HL-60 (cell line): ENCODE results near the gene EFHC2.

Experiments used
- DNase-seq, 2 experiments: peaks; one replicate each; pipeline ENCODE4 v3.0.0-alpha.2; 2010 to 2020; ENCODE audit warnings: low read depth in 1 of 2, low spot score in 1 of 2
- H3K27ac ChIP-seq: fragments of 250-450 bp; sonication (Bioruptor Pico); replicated peaks from 2 replicates; pipeline ENCODE4 v1.5.1; 2020; ENCODE audit warnings: mild to moderate bottlenecking, moderate library complexity
- H3K27me3 ChIP-seq: fragments of 250-450 bp; sonication (Bioruptor Pico); 2 replicates; pipeline ENCODE4 v1.5.1; 2021; ENCODE audit warnings: mild to moderate bottlenecking, moderate library complexity; ENCODE audit not compliant: insufficient read depth, poor library complexity, severe bottlenecking
- H3K4me3 ChIP-seq: replicated peaks from 2 replicates; pipeline ENCODE4 v1.5.1; 2011; ENCODE audit warnings: mild to moderate bottlenecking, control low read depth, low read length; ENCODE audit not compliant: insufficient read depth
- GABPA ChIP-seq: IDR thresholded peaks from 2 replicates; pipeline ENCODE4 v1.6.1; 2012; ENCODE audit warnings: low read depth
- POLR2AphosphoS5 ChIP-seq: IDR thresholded peaks from 2 replicates; pipeline ENCODE4 v1.6.1; 2012; ENCODE audit warnings: low read depth
- SPI1 ChIP-seq: IDR thresholded peaks from 2 replicates; pipeline ENCODE4 v1.6.1; 2012; ENCODE audit warnings: low read depth, mild to moderate bottlenecking, borderline replicate concordance
- TF ChIP-seq, protein P1 (sequence below): IDR thresholded peaks from 2 replicates; pipeline ENCODE4 v1.6.1; 2012; ENCODE audit warnings: low read depth; ENCODE audit not compliant: insufficient replicate concordance
- TF ChIP-seq, protein P2 (sequence below): IDR thresholded peaks from one replicate; pipeline ENCODE4 v1.5.1; 2011; ENCODE audit warnings: low read length, control low read depth, inconsistent platforms; ENCODE audit not compliant: insufficient read depth

Gene EFHC2

DNA sequence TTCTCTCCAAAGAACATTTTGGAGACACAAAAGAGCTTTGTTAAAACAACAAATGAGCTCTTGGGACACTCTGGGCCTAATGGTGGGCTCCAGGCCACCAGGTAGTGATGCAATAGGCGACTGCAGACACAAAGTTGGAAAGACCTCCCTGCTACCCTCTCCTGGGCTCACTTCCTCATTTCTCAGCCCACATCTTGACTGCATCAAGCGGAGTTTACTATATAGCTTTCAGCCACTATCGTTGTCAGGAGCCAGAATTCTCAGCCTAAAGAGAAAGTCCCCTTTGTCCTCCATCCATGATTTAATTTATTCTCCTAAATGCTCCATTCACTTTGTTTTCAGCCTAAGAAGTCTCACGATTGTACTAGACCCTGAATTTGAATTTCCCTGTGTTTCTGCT lies 114.9 kb downstream of the EFHC2 start:
- DNase-seq, result peak in 1 of 2 experiments; percentile 10
- H3K27ac ChIP-seq, result no peak overlapping the region
- no peak for TF ChIP-seq GABPA
- peak; percentile 91 for TF ChIP-seq SPI1
- TF ChIP-seq POLR2AphosphoS5, result no peak
- H3K4me3 ChIP-seq, result no peak overlapping the region
- no peaks in the 10 kb centered on the region for H3K27me3 ChIP-seq

DNA sequence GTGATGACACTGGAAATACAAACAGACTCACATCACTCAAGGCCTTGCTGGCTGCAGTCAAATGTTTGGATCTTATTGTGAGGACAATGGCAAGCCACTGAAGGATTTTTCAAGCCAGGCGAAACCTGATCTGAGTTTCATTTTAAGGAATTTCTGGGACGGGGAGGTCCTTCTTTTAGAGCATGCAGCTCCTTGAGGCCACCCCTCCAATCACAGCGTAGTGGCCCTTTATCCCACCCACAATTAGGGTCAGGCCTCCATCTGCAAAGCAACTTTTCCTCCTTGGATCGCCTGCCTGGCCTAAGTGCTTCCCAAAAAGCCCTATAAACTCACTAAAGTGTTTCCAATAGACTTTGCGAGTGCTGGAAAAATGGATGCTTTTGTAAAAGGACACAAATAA lies 115.5 kb downstream of the EFHC2 start:
- DNase-seq, result no peak
- Histone ChIP-seq H3K27ac (no peak overlapping the region), H3K4me3 (no peak overlapping the region), H3K27me3 (no peaks in the 10 kb centered on the region)
- TF ChIP-seq, protein P1, sequence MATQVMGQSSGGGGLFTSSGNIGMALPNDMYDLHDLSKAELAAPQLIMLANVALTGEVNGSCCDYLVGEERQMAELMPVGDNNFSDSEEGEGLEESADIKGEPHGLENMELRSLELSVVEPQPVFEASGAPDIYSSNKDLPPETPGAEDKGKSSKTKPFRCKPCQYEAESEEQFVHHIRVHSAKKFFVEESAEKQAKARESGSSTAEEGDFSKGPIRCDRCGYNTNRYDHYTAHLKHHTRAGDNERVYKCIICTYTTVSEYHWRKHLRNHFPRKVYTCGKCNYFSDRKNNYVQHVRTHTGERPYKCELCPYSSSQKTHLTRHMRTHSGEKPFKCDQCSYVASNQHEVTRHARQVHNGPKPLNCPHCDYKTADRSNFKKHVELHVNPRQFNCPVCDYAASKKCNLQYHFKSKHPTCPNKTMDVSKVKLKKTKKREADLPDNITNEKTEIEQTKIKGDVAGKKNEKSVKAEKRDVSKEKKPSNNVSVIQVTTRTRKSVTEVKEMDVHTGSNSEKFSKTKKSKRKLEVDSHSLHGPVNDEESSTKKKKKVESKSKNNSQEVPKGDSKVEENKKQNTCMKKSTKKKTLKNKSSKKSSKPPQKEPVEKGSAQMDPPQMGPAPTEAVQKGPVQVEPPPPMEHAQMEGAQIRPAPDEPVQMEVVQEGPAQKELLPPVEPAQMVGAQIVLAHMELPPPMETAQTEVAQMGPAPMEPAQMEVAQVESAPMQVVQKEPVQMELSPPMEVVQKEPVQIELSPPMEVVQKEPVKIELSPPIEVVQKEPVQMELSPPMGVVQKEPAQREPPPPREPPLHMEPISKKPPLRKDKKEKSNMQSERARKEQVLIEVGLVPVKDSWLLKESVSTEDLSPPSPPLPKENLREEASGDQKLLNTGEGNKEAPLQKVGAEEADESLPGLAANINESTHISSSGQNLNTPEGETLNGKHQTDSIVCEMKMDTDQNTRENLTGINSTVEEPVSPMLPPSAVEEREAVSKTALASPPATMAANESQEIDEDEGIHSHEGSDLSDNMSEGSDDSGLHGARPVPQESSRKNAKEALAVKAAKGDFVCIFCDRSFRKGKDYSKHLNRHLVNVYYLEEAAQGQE, result no peak
- no peak for TF ChIP-seq GABPA
- TF ChIP-seq SPI1, result no peak
- no peak for TF ChIP-seq POLR2AphosphoS5
- TF ChIP-seq, protein P2, sequence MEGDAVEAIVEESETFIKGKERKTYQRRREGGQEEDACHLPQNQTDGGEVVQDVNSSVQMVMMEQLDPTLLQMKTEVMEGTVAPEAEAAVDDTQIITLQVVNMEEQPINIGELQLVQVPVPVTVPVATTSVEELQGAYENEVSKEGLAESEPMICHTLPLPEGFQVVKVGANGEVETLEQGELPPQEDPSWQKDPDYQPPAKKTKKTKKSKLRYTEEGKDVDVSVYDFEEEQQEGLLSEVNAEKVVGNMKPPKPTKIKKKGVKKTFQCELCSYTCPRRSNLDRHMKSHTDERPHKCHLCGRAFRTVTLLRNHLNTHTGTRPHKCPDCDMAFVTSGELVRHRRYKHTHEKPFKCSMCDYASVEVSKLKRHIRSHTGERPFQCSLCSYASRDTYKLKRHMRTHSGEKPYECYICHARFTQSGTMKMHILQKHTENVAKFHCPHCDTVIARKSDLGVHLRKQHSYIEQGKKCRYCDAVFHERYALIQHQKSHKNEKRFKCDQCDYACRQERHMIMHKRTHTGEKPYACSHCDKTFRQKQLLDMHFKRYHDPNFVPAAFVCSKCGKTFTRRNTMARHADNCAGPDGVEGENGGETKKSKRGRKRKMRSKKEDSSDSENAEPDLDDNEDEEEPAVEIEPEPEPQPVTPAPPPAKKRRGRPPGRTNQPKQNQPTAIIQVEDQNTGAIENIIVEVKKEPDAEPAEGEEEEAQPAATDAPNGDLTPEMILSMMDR, result no peak

DNA sequence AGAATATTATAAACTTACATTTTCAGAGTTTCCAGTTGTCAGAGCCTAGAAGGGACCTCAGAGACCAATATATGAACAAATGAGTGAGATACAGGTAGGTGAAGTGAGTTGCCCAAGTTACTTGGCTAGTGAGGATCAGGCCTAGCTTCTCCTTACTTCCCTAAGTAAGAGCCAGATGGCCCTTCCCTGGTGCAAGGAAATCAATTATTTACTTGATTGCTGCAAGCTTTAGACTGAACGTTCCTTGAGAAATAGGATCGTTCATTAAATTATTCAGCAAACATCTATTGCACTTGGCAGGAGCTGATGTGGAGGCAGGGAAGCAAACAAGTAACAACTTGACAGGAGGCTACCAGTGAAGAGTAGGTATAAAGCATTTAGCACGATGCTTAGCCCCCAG lies 117.8 kb downstream of the EFHC2 start:
- Histone ChIP-seq H3K27me3 (no peaks in the 10 kb centered on the region), H3K4me3 (no peak overlapping the region), H3K27ac (no peak overlapping the region)
- TF ChIP-seq, protein P2, result no peak
- DNase-seq, result no peak

DNA sequence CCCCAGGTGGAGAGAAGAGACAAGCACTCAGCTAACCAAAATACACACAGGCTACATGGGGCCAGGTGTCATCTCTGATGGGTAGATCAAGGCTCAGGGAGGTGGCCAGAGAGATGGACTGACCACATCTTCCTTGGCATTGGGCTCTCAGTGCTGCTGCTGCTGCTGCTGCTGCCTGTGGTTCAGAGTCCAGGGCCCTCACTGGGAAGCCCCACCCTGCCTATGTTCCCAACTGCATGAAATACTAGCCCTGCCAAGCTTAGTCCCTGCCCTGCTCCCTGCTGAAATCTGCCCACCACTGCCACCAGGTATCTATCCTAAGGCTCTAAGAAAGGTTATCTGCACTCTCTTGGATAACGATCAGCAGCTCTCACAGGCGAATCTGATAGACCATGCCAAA lies 118.7 kb downstream of the EFHC2 start:
- Histone ChIP-seq H3K4me3 (no peak overlapping the region), H3K27me3 (no peaks in the 10 kb centered on the region), H3K27ac (no peak overlapping the region)
- TF ChIP-seq POLR2AphosphoS5 (no peak), GABPA (no peak), SPI1 (no peak)
- TF ChIP-seq, protein P2, result no peak
- no peak for DNase-seq

DNA sequence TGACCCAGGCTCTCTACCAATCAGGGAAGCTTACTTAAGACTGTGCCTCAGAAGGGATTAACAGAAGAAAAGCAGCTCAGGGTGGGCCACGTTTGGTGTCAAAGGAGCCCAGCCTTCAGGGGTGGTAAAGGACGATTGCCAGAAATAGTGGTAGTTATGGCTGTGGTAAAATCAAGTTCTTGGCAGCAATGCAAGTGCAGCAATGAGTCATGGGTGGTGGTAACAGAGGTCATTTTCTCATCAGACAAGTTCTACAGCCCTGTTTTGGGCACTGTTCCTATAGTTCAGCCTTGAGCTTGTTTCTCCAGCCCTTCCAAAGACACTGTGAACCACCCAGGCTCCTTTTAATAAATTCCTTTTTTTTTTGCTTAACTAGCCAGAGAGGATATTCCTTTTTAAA lies 120.3 kb downstream of the EFHC2 start:
- H3K27me3 ChIP-seq, result no peaks in the 10 kb centered on the region
- TF ChIP-seq, protein P1, result no peak
- TF ChIP-seq POLR2AphosphoS5 (no peak), GABPA (no peak), SPI1 (no peak)
- TF ChIP-seq, protein P2, result no peak
- no peak for DNase-seq
- H3K27ac ChIP-seq, result no peak overlapping the region
- no peak overlapping the region for H3K4me3 ChIP-seq
